Mesothelial cell of epicardium (in vitro differentiated cells): ENCODE results near the gene OR1J1. TPM values are rescaled to one million over a fixed set of nuclear protein-coding genes. Genes with fewer than 3 reads are reported as not detected.

Experiments
- DNase-seq, 2 experiments: peaks; one replicate each; pipeline ENCODE4 v3.0.0; 2021; ENCODE audit warnings: low spot score in 2 of 2; ENCODE audit not compliant: unreplicated experiment in 2 of 2
- H3K27ac Mint-ChIP-seq: 2 replicates; pipeline ENCODE4 v1.8.0; 2021; ENCODE audit warnings: mixed read lengths
- H3K27me3 Mint-ChIP-seq: 2 replicates; pipeline ENCODE4 v1.8.0; 2021; ENCODE audit warnings: low read depth, mixed read lengths
- H3K36me3 Mint-ChIP-seq: 2 replicates; pipeline ENCODE4 v1.8.0; 2021; ENCODE audit warnings: mixed read lengths
- H3K4me1 Mint-ChIP-seq: 2 replicates; pipeline ENCODE4 v1.8.0; 2021; ENCODE audit warnings: mixed read lengths
- H3K4me3 Mint-ChIP-seq: 2 replicates; pipeline ENCODE4 v1.8.0; 2021; ENCODE audit warnings: mild to moderate bottlenecking, moderate library complexity, mixed read lengths
- H3K9me3 Mint-ChIP-seq: 2 replicates; pipeline ENCODE4 v1.8.0; 2021; ENCODE audit warnings: mixed read lengths
- CTCF ChIP-seq: fragments of 200-600 bp; sonication (generic); IDR thresholded peaks from one replicate; pipeline ENCODE4 v1.5.0; 2021; ENCODE audit warnings: antibody characterized with exemption; ENCODE audit not compliant: unreplicated experiment
- total RNA-seq: library from RNA; stranded (reverse); gene quantifications from 3 replicates; pipeline ENCODE4 v1.2.1, GENCODE V29; 2021

Gene OR1J1
- total RNA-seq, 1 donor from 2014 or later = not detected

- DNase-seq = no peak
- no peak overlapping the region for H3K4me3 Mint-ChIP-seq
- peaks cover 67% of the 10 kb centered on the region for H3K9me3 Mint-ChIP-seq
- no peaks in the 10 kb centered on the region for H3K36me3 Mint-ChIP-seq
- H3K27ac Mint-ChIP-seq = no peak overlapping the region
- TF ChIP-seq CTCF = no peak
- no peaks in the 10 kb centered on the region for H3K4me1 Mint-ChIP-seq
- H3K27me3 Mint-ChIP-seq = peaks cover 2% of the 10 kb centered on the region
Observed at GRCh38 chr9:122445155-122445749, 32.5 kb downstream of the OR1J1 start.

GRCh38 chr9:122444041-122444733 is 33.5 kb downstream of the OR1J1 start:
- no peak for TF ChIP-seq CTCF
- no peaks in the 10 kb centered on the region for H3K36me3 Mint-ChIP-seq
- H3K4me3 Mint-ChIP-seq = no peak overlapping the region
- H3K9me3 Mint-ChIP-seq = peaks cover 67% of the 10 kb centered on the region
- no peaks in the 10 kb centered on the region for H3K4me1 Mint-ChIP-seq
- DNase-seq = no peak
- no peak overlapping the region for H3K27ac Mint-ChIP-seq
- H3K27me3 Mint-ChIP-seq = peaks cover 2% of the 10 kb centered on the region

DNA sequence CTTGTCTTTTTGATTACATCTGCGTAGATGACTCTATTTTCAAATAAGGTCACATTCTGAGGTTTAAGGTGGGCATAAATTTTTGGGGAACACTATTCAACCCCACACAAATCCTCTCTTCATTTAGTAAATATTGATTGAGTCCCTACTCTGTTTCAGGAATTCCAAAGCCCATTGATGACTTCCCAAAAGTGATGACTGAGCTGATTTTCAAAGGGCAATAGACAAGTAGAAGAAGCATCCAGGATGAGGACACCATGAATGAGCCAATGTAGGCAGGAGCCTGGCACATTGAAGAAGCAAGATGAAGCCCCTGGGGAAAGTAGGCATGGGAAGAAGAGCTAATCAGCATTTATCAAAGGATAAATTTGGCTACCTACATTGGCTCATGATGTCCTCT is 35.2 kb downstream of the OR1J1 start:
- no peak overlapping the region for H3K27ac Mint-ChIP-seq
- no peak for DNase-seq
- peaks cover 60% of the 10 kb centered on the region for H3K9me3 Mint-ChIP-seq
- H3K36me3 Mint-ChIP-seq = no peaks in the 10 kb centered on the region
- H3K4me3 Mint-ChIP-seq = no peak overlapping the region
- no peaks in the 10 kb centered on the region for H3K4me1 Mint-ChIP-seq
- no peak for TF ChIP-seq CTCF
- H3K27me3 Mint-ChIP-seq = peaks cover 2% of the 10 kb centered on the region

Other genes starting within 250 kb of the OR1J1 start
- gene LHX6, start 249.0 kb downstream of the OR1J1 start, total RNA-seq = 0.09 TPM in 1 of 3 replicates, not detected in the others
- 16.7 to 22.1 TPM (median 20.5 TPM) in 3 replicates for gene RBM18, start 213.1 kb downstream of the OR1J1 start, total RNA-seq
- gene MRRF, start 213.0 kb downstream of the OR1J1 start, total RNA-seq = 38.7 to 39.9 TPM (median 39.2 TPM) in 3 replicates
- gene PTGS1, start 106.9 kb downstream of the OR1J1 start, total RNA-seq = 8.0 to 9.2 TPM (median 8.2 TPM) in 3 replicates
- gene OR1J2, start 32.9 kb upstream of the OR1J1 start, total RNA-seq = not detected in 3 replicates
- not detected in 3 replicates for gene OR1J4, start 41.2 kb upstream of the OR1J1 start, total RNA-seq
- not detected in 3 replicates for gene OR1N1, start 49.4 kb upstream of the OR1J1 start, total RNA-seq
- not detected in 3 replicates for gene OR1N2, start 75.2 kb upstream of the OR1J1 start, total RNA-seq
- 0.13 TPM in 1 of 3 replicates, not detected in the others for gene OR1L8, start 105.5 kb upstream of the OR1J1 start, total RNA-seq
- gene OR1Q1, start 136.8 kb upstream of the OR1J1 start, total RNA-seq = not detected in 3 replicates
- gene OR1B1, start 179.7 kb upstream of the OR1J1 start, total RNA-seq = not detected in 3 replicates
- not detected in 3 replicates for gene OR1L1, start 183.8 kb upstream of the OR1J1 start, total RNA-seq
- not detected in 3 replicates for gene OR1L3, start 197.2 kb upstream of the OR1J1 start, total RNA-seq
- not detected in 3 replicates for gene OR1L4, start 246.1 kb upstream of the OR1J1 start, total RNA-seq